ENCODE measurements around the gene FAM217A.

FAM217A gene

GRCh38 chr6:4066029-4066755 lies 12.7 kb downstream of the FAM217A start:
- Histone ChIP-seq H3K27ac (no peak overlapping the region), H3K4me3 (no peak overlapping the region)
- no peak for DNase-seq (ENCODE audit: low spot score)
- TF ChIP-seq, protein P1, sequence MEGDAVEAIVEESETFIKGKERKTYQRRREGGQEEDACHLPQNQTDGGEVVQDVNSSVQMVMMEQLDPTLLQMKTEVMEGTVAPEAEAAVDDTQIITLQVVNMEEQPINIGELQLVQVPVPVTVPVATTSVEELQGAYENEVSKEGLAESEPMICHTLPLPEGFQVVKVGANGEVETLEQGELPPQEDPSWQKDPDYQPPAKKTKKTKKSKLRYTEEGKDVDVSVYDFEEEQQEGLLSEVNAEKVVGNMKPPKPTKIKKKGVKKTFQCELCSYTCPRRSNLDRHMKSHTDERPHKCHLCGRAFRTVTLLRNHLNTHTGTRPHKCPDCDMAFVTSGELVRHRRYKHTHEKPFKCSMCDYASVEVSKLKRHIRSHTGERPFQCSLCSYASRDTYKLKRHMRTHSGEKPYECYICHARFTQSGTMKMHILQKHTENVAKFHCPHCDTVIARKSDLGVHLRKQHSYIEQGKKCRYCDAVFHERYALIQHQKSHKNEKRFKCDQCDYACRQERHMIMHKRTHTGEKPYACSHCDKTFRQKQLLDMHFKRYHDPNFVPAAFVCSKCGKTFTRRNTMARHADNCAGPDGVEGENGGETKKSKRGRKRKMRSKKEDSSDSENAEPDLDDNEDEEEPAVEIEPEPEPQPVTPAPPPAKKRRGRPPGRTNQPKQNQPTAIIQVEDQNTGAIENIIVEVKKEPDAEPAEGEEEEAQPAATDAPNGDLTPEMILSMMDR (IDR thresholded peaks at IDR 0.05), result no peak

DNA sequence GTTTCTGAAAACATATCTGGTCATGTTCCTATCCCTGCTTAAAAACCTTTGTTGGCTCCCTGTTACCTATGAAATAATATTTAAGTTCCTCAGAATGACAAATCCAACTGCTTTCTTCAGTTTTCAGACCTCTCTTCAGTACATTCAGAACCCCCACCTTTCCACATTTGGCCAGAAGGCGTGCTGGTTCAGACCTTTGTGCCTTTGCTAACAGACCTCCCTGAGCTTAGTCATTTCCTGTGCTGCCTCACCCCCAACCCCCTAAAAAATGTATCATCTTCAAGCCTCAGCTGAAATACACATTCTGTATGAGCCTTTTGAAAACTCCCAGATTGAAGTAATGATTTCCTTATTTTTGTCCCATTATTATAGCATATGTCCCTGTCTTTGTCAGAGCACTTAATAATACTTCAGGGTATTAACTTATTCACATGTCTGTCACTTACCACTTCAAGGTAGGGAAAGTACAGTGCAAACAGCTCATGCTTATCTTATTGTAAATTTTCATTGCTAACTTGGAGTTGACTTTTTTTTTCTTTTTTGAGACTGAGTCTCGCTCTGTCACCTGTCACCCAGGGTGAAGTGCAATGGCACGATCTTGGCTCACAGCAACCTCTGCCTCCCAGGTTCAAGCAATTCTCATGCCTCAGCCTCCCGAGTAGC lies 19.7 kb downstream of the FAM217A start:
- no peak for DNase-seq (ENCODE audit: low spot score)
- no peak overlapping the region for H3K27ac ChIP-seq
- H3K4me3 ChIP-seq, result no peak overlapping the region
- TF ChIP-seq, protein P1 (IDR thresholded peaks at IDR 0.05), result no peak

DNA sequence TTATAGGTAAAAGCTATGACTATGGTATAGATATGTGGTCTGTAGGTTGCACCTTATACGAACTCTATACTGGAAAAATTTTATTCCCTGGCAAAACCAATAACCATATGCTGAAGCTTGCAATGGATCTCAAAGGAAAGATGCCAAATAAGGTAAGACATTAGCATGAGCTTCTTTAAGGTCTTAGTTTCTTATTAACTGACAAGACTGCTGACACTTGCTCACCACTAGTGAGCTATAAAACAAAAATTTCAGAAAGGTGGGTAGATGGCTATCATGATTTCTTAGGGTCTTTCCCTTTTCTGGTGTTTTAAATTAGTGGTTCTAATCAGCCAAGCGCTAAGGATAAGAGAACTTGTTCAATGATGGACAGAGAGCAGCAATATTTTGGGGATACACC lies 21.9 kb downstream of the FAM217A start:
- H3K4me3 ChIP-seq, result no peak overlapping the region
- TF ChIP-seq, protein P1 (IDR thresholded peaks at IDR 0.05), result no peak
- H3K27ac ChIP-seq, result no peak overlapping the region
- no peak for DNase-seq (ENCODE audit: low spot score)

- DNase-seq (ENCODE audit: low spot score), result no peak
- Histone ChIP-seq H3K27ac (peak overlapping the region; percentile 39 to 52), H3K4me3 (no peak overlapping the region)
- TF ChIP-seq, protein P1 (IDR thresholded peaks at IDR 0.05), result peak; percentile 19
Observed at GRCh38 chr6:4055420-4056041, 23.4 kb downstream of the FAM217A start.

DNA sequence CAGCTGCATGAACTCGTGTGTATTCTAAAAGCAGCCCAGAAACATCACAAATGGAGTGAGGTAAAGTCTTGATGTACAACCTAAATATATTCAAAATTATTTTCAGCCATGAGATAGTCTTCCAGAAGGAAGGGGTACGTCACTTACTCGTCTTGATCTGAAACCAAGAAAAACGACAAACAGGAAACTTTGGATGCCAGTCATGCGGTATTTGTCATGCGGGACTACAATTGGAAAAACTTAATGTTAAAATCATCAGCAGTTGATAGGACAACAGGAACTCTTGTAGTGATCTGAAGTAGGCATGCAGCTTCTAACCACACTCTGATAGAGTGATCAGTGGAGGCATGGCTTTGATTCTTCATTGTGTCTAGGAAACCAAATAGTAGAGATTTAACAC lies 29.7 kb downstream of the FAM217A start:
- Histone ChIP-seq H3K27ac (no peak overlapping the region), H3K4me3 (no peak overlapping the region)
- no peak for DNase-seq (ENCODE audit: low spot score)
- TF ChIP-seq, protein P1 (IDR thresholded peaks at IDR 0.05), result no peak

DNA sequence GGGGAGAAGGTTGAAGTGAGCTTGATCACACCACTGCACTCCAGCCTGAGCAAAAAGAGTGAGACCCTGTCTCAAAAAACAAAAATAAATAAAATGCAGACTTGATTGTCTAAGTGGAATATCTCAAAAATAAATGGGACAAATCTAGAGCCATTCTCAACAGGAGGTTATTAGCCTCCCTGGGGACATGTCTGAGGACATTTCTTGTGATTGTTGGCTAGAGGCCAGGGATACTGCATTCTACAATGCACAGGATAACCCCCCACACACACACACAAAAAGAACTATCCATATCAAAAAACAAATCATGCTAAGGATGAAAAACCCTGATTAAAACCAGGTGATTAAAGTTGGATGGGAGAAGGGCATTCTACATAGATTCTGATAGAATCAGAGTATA lies 37.5 kb downstream of the FAM217A start:
- TF ChIP-seq, protein P1 (IDR thresholded peaks at IDR 0.05), result no peak
- DNase-seq (ENCODE audit: low spot score), result no peak
- no peak overlapping the region for H3K27ac ChIP-seq
- H3K4me3 ChIP-seq, result no peak overlapping the region

Measured in coronary artery (tissue), 2 donors.